Activated CD4-positive, alpha-beta T cell treated with anti-CD3 and anti-CD28 coated beads, Interleukin-2, amount 10 ng/mL, durations not matched to agents 24 days and 14 days (primary cell): ENCODE results near the gene CNTRL. TPM values are rescaled to one million over a fixed set of nuclear protein-coding genes. Genes with fewer than 3 reads are reported as not detected.

Source experiments
- DNase-seq: peaks from one replicate; pipeline ENCODE4 v3.0.0; 2022
- H3K27ac Mint-ChIP-seq: one replicate; pipeline ENCODE4 v1.8.0; 2022; ENCODE audit warnings: mild to moderate bottlenecking, mixed read lengths
- H3K27me3 Mint-ChIP-seq: one replicate; pipeline ENCODE4 v1.8.0; 2022; ENCODE audit warnings: mixed read lengths
- H3K36me3 Mint-ChIP-seq: one replicate; pipeline ENCODE4 v1.8.0; 2022; ENCODE audit warnings: low read depth, mild to moderate bottlenecking, mixed read lengths
- H3K4me1 Mint-ChIP-seq: one replicate; pipeline ENCODE4 v1.8.0; 2021; ENCODE audit warnings: mixed read lengths
- H3K4me3 Mint-ChIP-seq: one replicate; pipeline ENCODE4 v1.8.0; 2022; ENCODE audit warnings: mild to moderate bottlenecking, moderate library complexity, mixed read lengths
- H3K9me3 Mint-ChIP-seq: one replicate; pipeline ENCODE4 v1.8.0; 2021; ENCODE audit warnings: mixed read lengths
- intact Hi-C: fragments of 100-400 bp; cut with micrococcal nuclease; formaldehyde crosslinking; loops from one replicate; pipeline ENCODE4 v1.15.1; 2023
- total RNA-seq: library from RNA; stranded (reverse); gene quantifications from 2 replicates; pipeline ENCODE4 v1.2.3, GENCODE V29; 2022

CNTRL gene
- total RNA-seq, 1 donor from 2014 or later, result 69.4 TPM

- Mint-ChIP-seq H3K27me3 (peaks cover 7% of the 10 kb centered on the region), H3K36me3 (no peaks in the 10 kb centered on the region), H3K4me3 (no peak overlapping the region), H3K4me1 (no peaks in the 10 kb centered on the region), H3K9me3 (no peaks in the 10 kb centered on the region), H3K27ac (no peak overlapping the region)
- intact Hi-C loops, result no loop called here
- no peak for DNase-seq
Measured at GRCh38 chr9:121053544-121053943, 21.2 kb upstream of the CNTRL start.

- Mint-ChIP-seq H3K4me1 (peaks cover 5% of the 10 kb centered on the region), H3K27ac (no peak overlapping the region), H3K27me3 (peaks cover 2% of the 10 kb centered on the region), H3K36me3 (no peaks in the 10 kb centered on the region), H3K4me3 (no peak overlapping the region), H3K9me3 (no peaks in the 10 kb centered on the region)
- no peak for DNase-seq
- intact Hi-C loops, result no loop called here
Measured at GRCh38 chr9:121055642-121056143, 19.1 kb upstream of the CNTRL start.

- Mint-ChIP-seq H3K9me3 (no peaks in the 10 kb centered on the region), H3K36me3 (no peaks in the 10 kb centered on the region), H3K27me3 (peaks cover 3% of the 10 kb centered on the region), H3K4me3 (no peak overlapping the region), H3K4me1 (peaks cover 9% of the 10 kb centered on the region), H3K27ac (no peak overlapping the region)
- intact Hi-C loops, result no loop called here
- DNase-seq, result no peak
Measured at GRCh38 chr9:121057821-121058220, 16.9 kb upstream of the CNTRL start.

DNA sequence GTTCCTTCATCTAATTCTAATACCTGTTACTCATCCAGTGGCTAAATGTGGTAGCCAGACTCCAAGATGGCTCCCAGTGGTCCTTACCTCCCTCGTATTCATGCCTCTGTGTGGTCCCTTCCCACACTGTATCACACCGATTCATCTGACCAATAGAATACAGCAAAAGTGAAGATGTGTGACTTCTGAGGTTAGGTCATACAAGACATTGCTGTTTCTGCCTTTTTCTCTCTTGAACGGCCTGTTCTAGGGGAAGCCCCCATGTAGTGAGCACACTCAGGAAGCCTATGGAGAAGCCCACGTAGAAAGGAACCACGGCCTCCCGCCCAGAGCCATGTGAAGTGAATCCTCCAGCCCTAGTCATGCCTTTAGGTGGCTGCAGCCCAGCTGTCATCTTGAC lies 15.2 kb upstream of the CNTRL start:
- no peak for DNase-seq
- Mint-ChIP-seq H3K9me3 (no peaks in the 10 kb centered on the region), H3K27me3 (peaks cover 5% of the 10 kb centered on the region), H3K4me3 (no peak overlapping the region), H3K4me1 (peaks cover 14% of the 10 kb centered on the region), H3K36me3 (no peaks in the 10 kb centered on the region), H3K27ac (no peak overlapping the region)
- intact Hi-C loops, result no loop called here

GRCh38 chr9:121059998-121060636 lies 14.6 kb upstream of the CNTRL start:
- intact Hi-C loops, result loop anchor here (2.0 kb wide), 1 partner anchor 303 kb away; no protein-coding TSS in a partner anchor

DNA sequence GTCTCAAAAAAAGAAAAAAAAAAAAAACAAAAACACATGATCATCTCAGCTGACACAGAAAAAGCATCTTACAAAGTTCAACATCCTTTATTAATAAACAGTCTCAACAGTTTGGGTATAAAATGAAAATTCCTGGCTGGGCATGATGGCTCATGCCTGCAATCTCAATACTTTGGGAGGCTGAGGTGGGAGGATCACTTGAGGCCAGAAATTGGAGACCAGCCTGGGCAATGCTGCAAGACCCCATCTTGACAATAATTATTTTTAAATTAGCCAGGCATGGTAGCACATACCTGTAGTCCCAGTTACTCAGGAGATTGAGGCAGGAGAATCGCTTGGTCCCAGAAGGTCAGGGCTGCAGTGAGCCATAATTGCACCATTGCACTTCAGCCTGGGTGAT lies 7.9 kb upstream of the CNTRL start:
- peaks cover 11% of the 10 kb centered on the region for H3K9me3 Mint-ChIP-seq
- H3K27me3 Mint-ChIP-seq, result peaks cover 3% of the 10 kb centered on the region
- H3K27ac Mint-ChIP-seq, result no peak overlapping the region
- H3K4me1 Mint-ChIP-seq, result peaks cover 15% of the 10 kb centered on the region
- no peak for DNase-seq
- no peak overlapping the region for H3K4me3 Mint-ChIP-seq
- intact Hi-C loops, result no loop called here
- H3K36me3 Mint-ChIP-seq, result peaks cover 7% of the 10 kb centered on the region

More at GRCh38 chr9:121059998-121060636, 14.6 kb upstream of the CNTRL start:
- Mint-ChIP-seq H3K4me3 (no peak overlapping the region), H3K9me3 (no peaks in the 10 kb centered on the region), H3K36me3 (no peaks in the 10 kb centered on the region), H3K27ac (no peak overlapping the region), H3K27me3 (peaks cover 5% of the 10 kb centered on the region), H3K4me1 (peaks cover 14% of the 10 kb centered on the region)
- peak; percentile 80 for DNase-seq

DNA sequence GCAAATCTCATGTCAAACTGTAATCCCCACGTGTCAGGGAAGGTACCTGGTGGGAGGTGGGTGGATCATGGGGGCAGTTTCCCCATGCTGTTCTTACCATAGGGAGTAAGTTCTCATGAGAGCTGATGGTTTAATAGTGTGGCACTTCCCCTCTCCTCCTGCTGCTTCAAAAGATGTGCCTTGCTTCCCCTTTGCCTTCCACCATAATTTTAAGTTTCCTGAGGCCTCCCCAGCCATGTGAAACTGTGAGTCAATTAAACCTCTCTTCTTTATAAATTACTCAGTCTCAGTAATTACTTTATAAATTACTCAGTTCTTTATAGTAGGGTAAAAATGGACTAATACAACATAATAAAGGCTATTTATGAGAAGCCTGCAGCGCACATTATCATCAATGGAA lies 7.1 kb upstream of the CNTRL start:
- H3K4me3 Mint-ChIP-seq, result no peak overlapping the region

GRCh38 chr9:121069396-121069795 lies 5.4 kb upstream of the CNTRL start:
- Mint-ChIP-seq H3K27ac (no peak overlapping the region), H3K4me1 (peaks cover 24% of the 10 kb centered on the region), H3K36me3 (peaks cover 7% of the 10 kb centered on the region), H3K9me3 (peaks cover 11% of the 10 kb centered on the region), H3K27me3 (no peaks in the 10 kb centered on the region), H3K4me3 (no peak overlapping the region)
- intact Hi-C loops, result no loop called here
- no peak for DNase-seq

More for the DNA sequence above, 7.1 kb upstream of the CNTRL start:
- no peak for DNase-seq
- peaks cover 3% of the 10 kb centered on the region for H3K27me3 Mint-ChIP-seq
- peaks cover 11% of the 10 kb centered on the region for H3K9me3 Mint-ChIP-seq
- intact Hi-C loops, result no loop called here
- peak overlapping the region; percentile 27 for H3K27ac Mint-ChIP-seq
- H3K36me3 Mint-ChIP-seq, result peaks cover 7% of the 10 kb centered on the region
- peaks cover 20% of the 10 kb centered on the region for H3K4me1 Mint-ChIP-seq

- no peak for DNase-seq
- intact Hi-C loops, result loop anchor here (5.0 kb wide), 2 partner anchors 89 to 359 kb away; partner anchors contain the start of gene MEGF9
- peaks cover 11% of the 10 kb centered on the region for H3K9me3 Mint-ChIP-seq
- no peaks in the 10 kb centered on the region for H3K27me3 Mint-ChIP-seq
- H3K4me3 Mint-ChIP-seq, result peak overlapping the region; percentile 86
- H3K4me1 Mint-ChIP-seq, result peaks cover 38% of the 10 kb centered on the region
- H3K36me3 Mint-ChIP-seq, result peaks cover 9% of the 10 kb centered on the region
- H3K27ac Mint-ChIP-seq, result peak overlapping the region; percentile 88
Measured at GRCh38 chr9:121071370-121071755, 3.4 kb upstream of the CNTRL start.

- H3K4me3 Mint-ChIP-seq, result peak overlapping the region; percentile 86
- intact Hi-C loops, result loop anchor here (5.0 kb wide), 2 partner anchors 90 to 360 kb away; partner anchors contain the start of gene MEGF9
- H3K27me3 Mint-ChIP-seq, result no peaks in the 10 kb centered on the region
- H3K9me3 Mint-ChIP-seq, result peaks cover 11% of the 10 kb centered on the region
- peaks cover 43% of the 10 kb centered on the region for H3K4me1 Mint-ChIP-seq
- H3K36me3 Mint-ChIP-seq, result peaks cover 7% of the 10 kb centered on the region
- DNase-seq, result peak; percentile 76
- H3K27ac Mint-ChIP-seq, result peak overlapping the region; percentile 88
Measured at GRCh38 chr9:121071756-121072421, 2.9 kb upstream of the CNTRL start.

GRCh38 chr9:121073038-121073437 lies 1.7 kb upstream of the CNTRL start:
- peaks cover 2% of the 10 kb centered on the region for H3K36me3 Mint-ChIP-seq

DNA sequence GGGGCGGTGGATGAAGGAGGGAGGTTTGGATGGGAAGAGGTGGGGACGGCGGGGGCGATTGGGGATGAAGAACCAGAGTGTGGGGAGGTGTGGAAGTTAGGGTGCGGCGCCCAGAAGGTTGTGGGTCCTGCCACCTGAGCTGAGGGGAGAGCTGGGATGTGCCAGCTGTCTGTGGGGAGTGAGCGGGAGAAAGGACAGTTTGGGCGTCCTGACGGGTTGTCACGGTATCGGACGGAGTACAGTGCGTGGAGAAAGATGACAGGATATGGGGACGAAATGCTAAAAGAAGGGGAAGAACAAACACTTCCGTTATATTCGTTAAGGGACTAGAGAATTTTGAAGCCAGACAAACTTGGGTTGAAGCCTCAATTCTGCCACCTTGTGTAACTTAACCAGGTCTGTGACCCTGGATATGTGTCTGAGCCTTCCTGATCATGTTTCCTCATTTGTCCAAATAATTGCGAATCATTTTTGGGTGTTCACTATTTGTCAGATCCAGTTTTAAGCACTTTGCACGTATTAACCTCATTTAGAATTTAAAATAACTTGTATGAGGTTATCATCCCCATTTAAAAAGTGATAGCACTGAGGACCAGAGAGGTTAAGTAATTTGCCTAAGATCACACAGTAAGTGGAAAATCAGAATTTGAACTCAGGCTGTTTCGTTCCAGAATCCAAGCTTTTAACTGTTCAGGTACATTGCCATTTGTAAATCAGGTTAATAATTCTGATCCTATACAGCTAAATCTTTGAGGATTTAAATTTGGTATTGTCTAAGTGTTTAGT lies 689 bp downstream of the CNTRL start:
- Mint-ChIP-seq H3K4me3 (peak overlapping the region; percentile 100), H3K27me3 (no peaks in the 10 kb centered on the region), H3K4me1 (peaks cover 52% of the 10 kb centered on the region), H3K27ac (peak overlapping the region; percentile 98), H3K9me3 (peaks cover 2% of the 10 kb centered on the region), H3K36me3 (peaks cover 6% of the 10 kb centered on the region)
- DNase-seq, result no peak
- intact Hi-C loops, result loop anchor here (2.0 kb wide), 3 partner anchors 149 to 231 kb away; partner anchors contain the start of genes PHF19 and TRAF1

More at GRCh38 chr9:121073038-121073437, 1.7 kb upstream of the CNTRL start:
- no peaks in the 10 kb centered on the region for H3K27me3 Mint-ChIP-seq
- H3K9me3 Mint-ChIP-seq, result peaks cover 7% of the 10 kb centered on the region
- H3K27ac Mint-ChIP-seq, result peak overlapping the region; percentile 16
- H3K4me3 Mint-ChIP-seq, result peak overlapping the region; percentile 86
- intact Hi-C loops, result loop anchor here (5.0 kb wide), 2 partner anchors 91 to 361 kb away; partner anchors contain the start of gene MEGF9
- H3K4me1 Mint-ChIP-seq, result peaks cover 49% of the 10 kb centered on the region
- no peak for DNase-seq

GRCh38 chr9:121082075-121082474 lies 7.3 kb downstream of the CNTRL start:
- H3K4me3 Mint-ChIP-seq, result no peak overlapping the region
- H3K9me3 Mint-ChIP-seq, result no peaks in the 10 kb centered on the region
- no peaks in the 10 kb centered on the region for H3K27me3 Mint-ChIP-seq
- DNase-seq, result no peak
- intact Hi-C loops, result no loop called here
- H3K4me1 Mint-ChIP-seq, result peaks cover 27% of the 10 kb centered on the region
- H3K36me3 Mint-ChIP-seq, result peaks cover 42% of the 10 kb centered on the region
- H3K27ac Mint-ChIP-seq, result no peak overlapping the region
